ENCODE results near the gene MSH4.
"Not testable (repeated sequence)": the region's sequence is repeated elsewhere in the genome, so short reads cannot be mapped to it uniquely, and the experiment has no call there.

MSH4 gene

GRCh38 chr1:75796376-75797272 lies at the start of gene MSH4:
TSS of gene MSH4 (plus strand) at chr1:75796882. CDS start at chr1:75796986, 104 bp downstream.
- no peak for DNase-seq

- DNase-seq: not testable (repeated sequence)
Measured at GRCh38 chr1:75757210-75757609, 39.5 kb upstream of the MSH4 start.

- not testable (repeated sequence) for DNase-seq
Measured at GRCh38 chr1:75758543-75758942, 38.1 kb upstream of the MSH4 start.

GRCh38 chr1:75764057-75764655 lies 32.5 kb upstream of the MSH4 start:
- no peak for DNase-seq

GRCh38 chr1:75765697-75766355 lies 30.9 kb upstream of the MSH4 start:
- DNase-seq: no peak

GRCh38 chr1:75768016-75768415 lies 28.7 kb upstream of the MSH4 start:
- DNase-seq: no peak

GRCh38 chr1:75770761-75771160 lies 25.9 kb upstream of the MSH4 start:
- DNase-seq: no peak

GRCh38 chr1:75771978-75772377 lies 24.7 kb upstream of the MSH4 start:
- no peak for DNase-seq

- not testable (repeated sequence) for DNase-seq
Measured at GRCh38 chr1:75777812-75778211, 18.9 kb upstream of the MSH4 start.

GRCh38 chr1:75778694-75779093 lies 18.0 kb upstream of the MSH4 start:
- not testable (repeated sequence) for DNase-seq

- not testable (repeated sequence) for DNase-seq
Measured at GRCh38 chr1:75780183-75780582, 16.5 kb upstream of the MSH4 start.

- not testable (repeated sequence) for DNase-seq
Measured at GRCh38 chr1:75783920-75784319, 12.8 kb upstream of the MSH4 start.

GRCh38 chr1:75785320-75785982 lies 11.2 kb upstream of the MSH4 start:
- no peak for DNase-seq

GRCh38 chr1:75785983-75786853 lies 10.5 kb upstream of the MSH4 start, which contains the start of gene RABGGTB:
TSS of gene RABGGTB (plus strand) at chr1:75786256. CDS start at chr1:75786272, 16 bp downstream.
- peak; percentile 93 for DNase-seq

GRCh38 chr1:75786901-75787493 lies 9.7 kb upstream of the MSH4 start:
- DNase-seq: no peak

- DNase-seq: no peak
Measured at GRCh38 chr1:75787524-75787923, 9.2 kb upstream of the MSH4 start.

GRCh38 chr1:75789988-75790387 lies 6.7 kb upstream of the MSH4 start:
- no peak for DNase-seq

GRCh38 chr1:75791022-75791421 lies 5.7 kb upstream of the MSH4 start:
- no peak for DNase-seq

- DNase-seq: no peak
Measured at GRCh38 chr1:75792091-75792490, 4.6 kb upstream of the MSH4 start.

- DNase-seq: no peak
Measured at GRCh38 chr1:75794382-75794781, 2.3 kb upstream of the MSH4 start.

- no peak for DNase-seq
Measured at GRCh38 chr1:75795703-75796193, 934 bp upstream of the MSH4 start.

- DNase-seq: no peak
Measured at GRCh38 chr1:75797273-75797588, 549 bp downstream of the MSH4 start.

Data from activated CD4-positive, CD25-positive, alpha-beta regulatory T cell treated with anti-CD3 and anti-CD28 coated beads, Interleukin-2, amount 50 U/mL, for 72 hours (primary cell).